Measurements from ENCODE around the gene RAD51B.
"Not testable (repeated sequence)": the region's sequence is repeated elsewhere in the genome, so short reads cannot be mapped to it uniquely, and the experiment has no call there.

Gene RAD51B

GRCh38 chr14:68033336-68033932, 213.9 kb downstream of the RAD51B start:
- DNase-seq: no peak

- no peak for DNase-seq
These were observed 215.3 kb downstream of the RAD51B start for GRCh38 chr14:68034896-68035295.

GRCh38 chr14:68036202-68036601, 216.6 kb downstream of the RAD51B start:
- no peak for DNase-seq

GRCh38 chr14:68039593-68039992, 220.0 kb downstream of the RAD51B start:
- peak; percentile 15 for DNase-seq

- no peak for DNase-seq
These were observed 221.2 kb downstream of the RAD51B start for GRCh38 chr14:68040633-68041369.

- DNase-seq: peak; percentile 71
These were observed 222.3 kb downstream of the RAD51B start for GRCh38 chr14:68041876-68042354.

- DNase-seq: peak; percentile 86
These were observed 223.1 kb downstream of the RAD51B start for GRCh38 chr14:68042586-68043210.

- DNase-seq: peak; percentile 22
These were observed 224.2 kb downstream of the RAD51B start for GRCh38 chr14:68043752-68044151.

GRCh38 chr14:68047906-68048305, 228.3 kb downstream of the RAD51B start:
- DNase-seq: no peak

- not testable (repeated sequence) for DNase-seq
These were observed 229.2 kb downstream of the RAD51B start for GRCh38 chr14:68048815-68049214.

- no peak for DNase-seq
These were observed 230.6 kb downstream of the RAD51B start for GRCh38 chr14:68050177-68050576.

- no peak for DNase-seq
These were observed 231.6 kb downstream of the RAD51B start for GRCh38 chr14:68051146-68051545.

- DNase-seq: no peak
These were observed 240.6 kb downstream of the RAD51B start for GRCh38 chr14:68060198-68060597.

GRCh38 chr14:68062651-68063050, 243.1 kb downstream of the RAD51B start:
- DNase-seq: no peak

- no peak for DNase-seq
These were observed 245.7 kb downstream of the RAD51B start for GRCh38 chr14:68065322-68065721.

GRCh38 chr14:68074765-68075381, 255.3 kb downstream of the RAD51B start:
- no peak for DNase-seq

GRCh38 chr14:68075382-68076029, 255.9 kb downstream of the RAD51B start:
- DNase-seq: peak; percentile 62

GRCh38 chr14:68076451-68076850, 256.9 kb downstream of the RAD51B start:
- peak; percentile 22 for DNase-seq

- DNase-seq: peak; percentile 66
These were observed 260.5 kb downstream of the RAD51B start for GRCh38 chr14:68079941-68080697.

GRCh38 chr14:68081489-68081888, 261.9 kb downstream of the RAD51B start:
- DNase-seq: peak; percentile 16

GRCh38 chr14:68082698-68083291, 263.2 kb downstream of the RAD51B start:
- peak; percentile 42 for DNase-seq

- DNase-seq: peak; percentile 64
These were observed 264.7 kb downstream of the RAD51B start for GRCh38 chr14:68084256-68084655.
